Measurements from ENCODE around the gene RAD9A.

The RAD9A gene

DNA sequence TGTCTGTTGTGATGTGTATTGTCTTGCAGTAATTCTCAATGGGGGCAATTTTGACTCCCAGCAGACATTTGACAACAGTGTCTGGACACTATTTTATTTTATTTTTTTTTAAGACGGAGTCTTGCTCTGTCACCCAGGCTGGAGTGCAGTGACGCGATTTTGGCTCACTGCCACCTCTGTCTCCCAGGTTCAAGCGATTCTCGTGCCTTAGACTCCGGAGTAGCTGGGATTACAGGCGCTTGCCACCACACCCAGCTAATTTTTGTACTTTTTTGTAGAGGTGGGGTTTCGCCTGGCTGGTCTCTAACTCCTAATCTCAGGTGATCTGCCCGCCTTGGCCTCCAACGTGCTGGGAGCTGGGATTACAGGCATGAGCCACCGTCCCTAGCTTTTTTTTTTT lies 37.9 kb downstream of the RAD9A start:
- no peak for DNase-seq

DNA sequence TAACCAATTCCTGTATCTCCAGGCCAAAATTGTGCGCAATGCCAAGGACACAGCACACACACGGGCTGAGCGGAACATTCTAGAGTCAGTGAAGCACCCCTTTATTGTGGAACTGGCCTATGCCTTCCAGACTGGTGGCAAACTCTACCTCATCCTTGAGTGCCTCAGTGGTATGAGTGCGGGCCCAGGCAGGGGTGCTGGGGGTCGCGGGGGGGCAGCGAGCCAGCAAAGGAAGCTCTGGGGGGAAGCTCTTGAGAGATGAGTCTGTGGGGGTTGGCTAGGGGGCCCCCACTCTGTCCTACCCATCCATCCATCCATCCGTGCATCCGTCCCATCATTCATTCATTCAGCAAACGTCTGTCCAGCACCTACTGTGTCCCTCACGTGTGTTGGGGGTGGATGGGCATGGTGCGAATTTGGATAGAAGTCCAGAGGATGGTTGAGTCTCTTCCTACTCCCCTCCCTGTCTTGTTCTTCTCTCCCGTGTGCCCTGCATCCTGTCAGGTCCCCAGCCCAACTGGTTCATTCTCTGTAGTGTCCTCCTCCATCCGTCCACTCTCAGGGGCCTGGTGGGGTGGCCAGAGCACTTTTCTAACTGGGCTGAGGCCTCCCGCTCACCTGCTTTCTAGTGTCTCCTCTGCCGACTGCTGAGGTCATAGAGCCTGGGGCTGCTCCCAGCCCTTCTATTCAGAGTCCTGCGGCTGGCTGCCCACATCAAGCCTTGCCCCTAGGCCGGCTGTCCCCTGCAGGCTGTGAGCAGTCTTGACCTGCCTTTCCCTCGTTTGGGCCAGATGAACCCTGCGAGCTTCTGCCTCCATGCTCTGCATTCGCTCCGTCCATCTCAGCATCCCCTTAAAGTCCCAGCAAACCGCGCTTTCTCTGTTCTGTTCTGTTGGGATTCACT lies 39.8 kb downstream of the RAD9A start:
- no peak for DNase-seq

DNA sequence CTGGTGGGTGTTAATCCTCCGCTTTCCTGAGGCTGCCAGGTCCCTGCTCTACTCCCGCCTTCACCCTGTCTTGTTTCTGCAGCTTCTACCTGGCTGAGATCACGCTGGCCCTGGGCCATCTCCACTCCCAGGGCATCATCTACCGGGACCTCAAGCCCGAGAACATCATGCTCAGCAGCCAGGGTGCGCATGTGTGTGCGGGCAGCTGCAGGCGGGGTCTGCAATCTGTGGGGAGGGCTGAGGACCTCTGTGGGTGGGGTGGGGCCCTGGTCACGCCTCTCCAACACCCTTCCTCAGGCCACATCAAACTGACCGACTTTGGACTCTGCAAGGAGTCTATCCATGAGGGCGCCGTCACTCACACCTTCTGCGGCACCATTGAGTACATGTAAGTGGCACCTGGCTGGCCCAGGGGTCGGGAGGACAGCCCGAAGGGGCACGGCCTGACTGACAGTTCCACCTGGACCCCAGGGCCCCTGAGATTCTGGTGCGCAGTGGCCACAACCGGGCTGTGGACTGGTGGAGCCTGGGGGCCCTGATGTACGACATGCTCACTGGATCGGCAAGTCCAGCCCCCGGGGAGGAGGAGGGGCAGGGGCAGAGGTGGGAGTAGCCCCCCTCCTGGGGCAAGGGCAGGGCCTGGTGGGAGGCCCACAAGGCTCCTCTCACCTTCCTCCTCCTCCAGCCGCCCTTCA lies 41.0 kb downstream of the RAD9A start:
- no peak for DNase-seq

DNA sequence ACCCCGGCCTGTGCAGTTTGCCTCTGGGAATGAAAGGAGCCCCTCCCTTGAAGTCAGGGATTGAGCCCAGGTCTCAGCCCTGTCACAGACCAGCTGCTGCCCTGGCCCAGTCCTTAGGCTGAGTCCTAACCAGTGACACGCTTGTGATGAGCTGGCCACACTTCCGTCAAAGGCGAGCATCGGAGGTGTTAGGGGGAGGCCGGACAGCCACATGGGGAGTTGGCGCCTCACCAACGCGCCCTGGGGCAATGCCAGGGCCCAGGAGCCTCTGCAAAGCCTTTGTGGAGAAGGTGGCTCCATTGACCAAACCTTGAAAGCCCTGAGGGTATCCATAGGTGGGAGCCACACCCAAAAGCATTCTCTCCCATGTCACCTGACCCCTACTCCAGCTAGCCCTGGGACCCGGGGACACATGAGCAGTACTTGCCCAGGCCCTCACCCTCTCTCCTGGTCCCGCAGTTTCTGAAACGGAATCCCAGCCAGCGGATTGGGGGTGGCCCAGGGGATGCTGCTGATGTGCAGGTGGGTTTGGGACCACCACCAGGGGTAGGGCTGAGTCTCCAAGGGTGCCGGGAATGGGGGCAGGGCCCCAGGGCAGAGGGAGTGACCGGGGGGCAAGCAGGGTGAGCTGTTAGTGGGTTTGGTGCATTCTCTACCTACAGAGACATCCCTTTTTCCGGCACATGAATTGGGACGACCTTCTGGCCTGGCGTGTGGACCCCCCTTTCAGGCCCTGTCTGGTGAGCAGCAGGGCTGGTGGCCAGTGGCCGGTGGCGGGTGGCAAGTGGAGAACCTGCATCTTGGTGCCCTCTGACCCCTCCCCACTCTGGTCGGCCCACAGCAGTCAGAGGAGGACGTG lies 42.0 kb downstream of the RAD9A start:
- no peak for DNase-seq

DNA sequence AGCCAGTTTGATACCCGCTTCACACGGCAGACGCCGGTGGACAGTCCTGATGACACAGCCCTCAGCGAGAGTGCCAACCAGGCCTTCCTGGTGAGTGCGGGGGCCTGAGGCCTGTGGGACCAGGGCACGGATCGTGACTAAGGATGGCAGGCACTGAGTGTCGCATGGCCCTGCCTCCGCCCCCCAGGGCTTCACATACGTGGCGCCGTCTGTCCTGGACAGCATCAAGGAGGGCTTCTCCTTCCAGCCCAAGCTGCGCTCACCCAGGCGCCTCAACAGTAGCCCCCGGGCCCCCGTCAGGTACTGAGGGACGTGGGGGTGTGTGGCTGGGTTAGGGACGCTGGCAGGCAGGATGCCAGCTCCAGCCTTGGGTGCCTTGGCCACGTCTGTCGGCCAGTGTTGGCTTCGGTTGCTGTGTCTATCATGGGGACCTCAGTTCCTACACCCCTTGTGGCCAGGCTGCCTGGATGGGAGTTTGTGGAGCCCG lies 42.7 kb downstream of the RAD9A start:
- no peak for DNase-seq

DNA sequence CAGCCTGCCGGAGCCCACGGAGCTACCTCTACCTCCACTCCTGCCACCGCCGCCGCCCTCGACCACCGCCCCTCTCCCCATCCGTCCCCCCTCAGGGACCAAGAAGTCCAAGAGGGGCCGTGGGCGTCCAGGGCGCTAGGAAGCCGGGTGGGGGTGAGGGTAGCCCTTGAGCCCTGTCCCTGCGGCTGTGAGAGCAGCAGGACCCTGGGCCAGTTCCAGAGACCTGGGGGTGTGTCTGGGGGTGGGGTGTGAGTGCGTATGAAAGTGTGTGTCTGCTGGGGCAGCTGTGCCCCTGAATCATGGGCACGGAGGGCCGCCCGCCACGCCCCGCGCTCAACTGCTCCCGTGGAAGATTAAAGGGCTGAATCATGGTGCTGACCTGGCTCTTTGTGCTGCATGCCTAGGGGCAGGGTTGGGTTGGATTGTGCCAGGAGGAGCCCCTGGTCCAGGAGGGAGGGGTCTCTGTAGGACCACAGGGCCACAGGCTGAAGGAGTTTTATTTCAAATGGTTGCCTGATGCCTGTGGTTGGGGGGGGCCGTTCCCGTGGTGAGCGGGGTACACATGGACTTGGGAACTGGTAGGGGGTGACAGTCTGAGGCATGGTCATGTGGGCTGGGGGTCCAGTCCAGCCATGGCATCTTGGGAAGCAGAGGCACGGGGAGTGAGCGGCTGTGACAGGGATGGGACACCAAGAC lies 43.4 kb downstream of the RAD9A start:
- no peak for DNase-seq

DNA sequence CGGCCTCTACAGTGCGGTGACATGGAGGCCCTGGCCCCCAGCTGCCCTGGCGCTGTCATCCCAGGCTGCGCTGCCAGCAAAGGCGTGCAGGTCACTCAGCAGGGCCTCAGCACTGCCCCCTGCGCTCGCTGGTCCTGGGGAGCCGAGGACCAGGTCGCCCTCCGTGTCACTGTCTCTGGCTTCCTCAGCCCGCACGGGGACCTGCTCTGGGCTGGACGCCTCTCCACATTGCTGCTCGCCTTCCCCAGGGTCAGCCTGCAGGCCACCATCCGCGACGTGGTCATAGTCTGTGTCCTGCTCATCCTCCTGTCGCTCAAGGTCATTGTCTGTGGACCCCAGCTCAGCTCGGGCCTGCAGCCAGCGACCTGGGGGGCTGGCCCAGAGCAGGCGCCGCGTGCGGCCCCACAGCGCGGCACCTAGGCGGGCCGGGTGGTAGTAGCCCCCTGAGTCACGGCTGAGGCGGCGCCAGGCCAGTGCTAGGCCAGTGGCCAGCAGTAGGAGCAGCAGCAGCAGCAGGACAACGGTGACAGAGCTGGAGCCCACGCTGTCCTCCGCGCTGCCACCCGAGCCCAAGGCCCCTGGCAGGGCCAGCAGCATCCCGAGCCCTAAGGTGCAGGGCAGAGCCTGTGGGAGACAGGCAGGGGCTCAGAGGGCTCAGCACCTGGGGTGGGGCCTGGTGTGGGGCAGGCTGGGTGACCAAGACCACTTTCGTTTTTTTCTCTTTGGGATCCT lies 44.1 kb downstream of the RAD9A start:
- DNase-seq, result peak; percentile 21

DNA sequence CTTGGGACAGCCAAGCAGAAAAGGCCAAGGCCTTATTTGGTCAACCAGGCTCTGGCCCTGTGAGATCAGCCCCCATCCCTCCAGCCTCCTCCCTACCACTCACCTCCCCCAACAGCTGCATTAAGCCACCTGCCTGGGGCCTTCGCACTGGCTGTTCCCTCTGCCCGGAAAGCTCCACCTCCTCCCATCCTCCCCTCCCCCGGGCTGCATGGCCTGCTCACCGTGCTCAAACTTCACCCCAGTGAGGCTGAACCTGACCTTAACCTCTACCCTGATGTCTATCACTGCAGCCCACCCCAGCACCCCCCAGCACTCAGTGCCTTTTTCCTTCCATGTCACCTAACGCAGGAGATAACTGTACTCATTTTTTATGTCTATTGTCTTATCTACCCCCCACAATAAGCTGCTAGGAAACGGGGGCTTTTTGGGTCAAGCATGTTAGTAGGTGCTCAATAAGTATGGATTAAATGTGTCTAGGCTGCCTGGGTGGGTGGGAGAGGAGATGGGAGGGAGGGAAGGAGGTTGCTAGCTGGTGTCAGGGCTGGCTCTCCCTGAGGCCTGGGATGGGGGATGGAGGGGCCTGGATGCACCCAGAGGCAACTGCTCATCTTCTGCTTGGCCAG lies 44.8 kb downstream of the RAD9A start:
- peak; percentile 42 for DNase-seq

DNA sequence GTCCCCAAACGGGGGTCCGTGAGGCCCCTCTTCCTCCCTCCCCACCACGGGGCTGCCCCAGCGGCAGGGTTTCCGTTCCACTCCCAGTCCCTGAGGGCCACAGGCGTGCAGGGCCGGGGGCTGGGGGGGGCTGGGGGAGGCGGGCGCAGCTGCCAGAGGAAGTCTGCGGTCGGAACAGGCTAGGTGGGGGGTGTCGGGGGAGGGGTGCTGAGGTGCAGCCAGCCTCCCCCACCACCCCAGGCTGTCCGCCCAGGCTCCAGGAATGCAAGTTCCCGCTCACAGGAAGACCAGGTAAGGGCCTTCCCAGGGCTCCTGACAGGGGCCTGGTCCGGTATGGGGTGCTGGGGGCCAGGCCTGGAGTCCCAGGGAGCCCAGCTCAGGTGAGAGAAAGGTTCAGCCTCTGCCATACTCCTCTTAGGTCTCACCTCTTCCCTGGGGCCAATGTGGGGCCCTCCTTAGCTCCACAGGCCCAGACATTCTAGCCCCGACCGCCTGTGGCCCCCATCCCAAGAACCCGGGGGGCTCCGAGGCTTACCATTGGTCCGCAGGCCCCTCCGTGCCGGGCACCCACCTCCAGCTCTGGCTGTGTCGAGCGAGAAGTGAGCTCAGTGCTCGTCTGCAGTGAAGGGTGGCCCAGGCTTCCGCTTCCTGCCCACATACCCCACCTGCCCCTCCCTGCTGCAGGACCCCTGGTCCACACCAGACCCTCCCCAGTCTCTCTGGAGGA lies 45.5 kb downstream of the RAD9A start, which contains the start of gene PTPRCAP:
Gene PTPRCAP, minus strand, starts transcription at position 601 of the 727 bp plus-strand sequence. Its CDS starts 63 bp downstream, at position 538.
- peak; percentile 56 for DNase-seq

DNA sequence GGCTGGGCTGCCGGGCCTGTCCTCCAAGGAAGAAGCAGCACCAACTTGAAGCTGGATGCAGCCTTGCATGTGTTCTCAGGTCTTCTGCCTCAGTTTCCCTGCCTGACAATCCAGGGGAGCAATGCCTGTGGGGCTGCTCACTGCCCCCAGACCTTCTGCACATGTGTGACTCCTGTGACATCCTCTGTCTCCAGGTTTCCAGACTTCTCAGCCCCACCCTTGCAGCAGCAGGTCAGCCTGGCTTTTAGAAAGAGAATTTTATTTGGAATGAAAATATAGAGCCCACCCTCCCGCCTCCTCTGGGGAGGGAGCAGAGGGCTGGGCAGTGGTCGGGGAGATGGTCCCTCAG lies 46.0 kb downstream of the RAD9A start:
- peak; percentile 16 for DNase-seq

DNA sequence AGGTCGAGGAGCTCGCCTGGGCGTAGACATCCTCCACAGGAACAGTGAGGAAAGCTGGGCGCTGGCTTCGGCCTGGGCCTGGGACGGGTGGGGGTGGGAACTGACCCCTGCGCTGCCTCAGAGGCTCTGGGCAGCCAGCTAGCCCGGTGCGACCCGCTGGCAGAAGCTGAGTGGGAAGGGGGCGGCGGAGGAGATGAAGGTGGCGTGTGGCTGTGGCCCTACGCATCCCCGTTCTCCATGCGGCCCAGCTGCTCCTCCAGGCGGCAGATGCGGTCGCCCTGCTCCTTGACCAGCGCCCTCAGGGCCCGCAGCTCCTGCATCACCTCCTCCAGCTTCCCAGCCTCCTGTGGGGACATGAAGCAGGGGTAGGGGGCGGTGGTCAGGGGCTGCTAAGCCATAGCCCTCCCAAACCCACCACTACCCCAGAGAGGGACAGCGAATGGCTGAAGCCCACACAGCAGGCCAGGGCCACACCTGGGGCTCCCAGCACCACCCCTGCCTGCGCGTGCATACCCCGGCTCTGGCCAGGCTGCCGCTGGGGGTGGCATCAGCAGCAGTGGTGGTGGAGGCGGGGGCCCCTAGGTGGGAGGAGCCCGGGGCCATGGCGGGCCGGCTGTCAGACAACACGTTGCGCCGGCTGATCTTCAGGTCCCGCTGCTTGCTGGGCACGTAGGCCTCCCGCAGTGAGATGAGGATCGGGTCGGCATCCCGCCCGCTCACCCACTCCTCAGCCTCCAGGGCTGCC lies 46.5 kb downstream of the RAD9A start:
- DNase-seq, result peak; percentile 24

DNA sequence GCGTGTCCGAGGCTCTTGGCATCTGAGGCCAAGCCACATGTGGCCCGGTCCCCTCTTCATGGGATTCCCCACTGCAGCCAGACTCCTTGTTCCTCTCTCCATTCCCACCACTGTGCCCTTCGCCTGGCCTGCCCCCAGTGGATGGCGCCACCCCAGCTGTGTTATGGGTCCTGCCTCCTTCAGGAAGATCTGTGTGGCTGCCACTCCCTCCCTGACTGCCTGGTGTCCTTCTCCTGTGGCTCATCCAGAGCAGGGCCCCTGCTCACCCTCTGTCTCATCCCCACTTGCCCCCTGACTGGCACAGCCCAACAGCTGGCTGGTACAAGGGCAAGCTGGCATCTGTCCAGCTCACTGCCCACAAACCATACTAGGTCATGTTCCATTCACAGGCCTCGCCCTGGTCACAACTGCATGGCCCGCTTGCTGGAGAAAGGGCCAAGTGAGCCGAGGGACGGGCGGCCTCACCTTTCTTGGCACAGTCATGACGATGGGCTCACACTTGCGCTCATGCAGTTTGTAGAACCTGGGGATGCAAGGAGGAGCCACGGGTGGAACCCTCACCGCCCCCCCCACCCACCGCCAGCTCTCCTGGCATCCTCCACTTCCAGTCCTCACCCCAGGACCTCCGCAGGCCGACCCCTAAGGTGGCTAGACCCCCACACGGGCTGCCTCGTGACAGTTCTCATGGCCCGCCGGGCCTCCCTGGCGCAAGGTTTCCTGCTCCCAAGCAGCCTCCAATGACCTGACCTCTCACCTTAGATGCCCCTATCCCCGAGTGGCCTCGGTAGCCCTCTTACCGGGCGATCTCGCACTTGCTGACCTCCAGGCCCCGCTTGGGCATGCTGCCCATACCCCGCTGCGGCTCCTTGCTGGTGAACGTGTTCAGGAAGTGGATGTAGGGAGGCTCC lies 47.8 kb downstream of the RAD9A start:
- peak; percentile 43 for DNase-seq

DNA sequence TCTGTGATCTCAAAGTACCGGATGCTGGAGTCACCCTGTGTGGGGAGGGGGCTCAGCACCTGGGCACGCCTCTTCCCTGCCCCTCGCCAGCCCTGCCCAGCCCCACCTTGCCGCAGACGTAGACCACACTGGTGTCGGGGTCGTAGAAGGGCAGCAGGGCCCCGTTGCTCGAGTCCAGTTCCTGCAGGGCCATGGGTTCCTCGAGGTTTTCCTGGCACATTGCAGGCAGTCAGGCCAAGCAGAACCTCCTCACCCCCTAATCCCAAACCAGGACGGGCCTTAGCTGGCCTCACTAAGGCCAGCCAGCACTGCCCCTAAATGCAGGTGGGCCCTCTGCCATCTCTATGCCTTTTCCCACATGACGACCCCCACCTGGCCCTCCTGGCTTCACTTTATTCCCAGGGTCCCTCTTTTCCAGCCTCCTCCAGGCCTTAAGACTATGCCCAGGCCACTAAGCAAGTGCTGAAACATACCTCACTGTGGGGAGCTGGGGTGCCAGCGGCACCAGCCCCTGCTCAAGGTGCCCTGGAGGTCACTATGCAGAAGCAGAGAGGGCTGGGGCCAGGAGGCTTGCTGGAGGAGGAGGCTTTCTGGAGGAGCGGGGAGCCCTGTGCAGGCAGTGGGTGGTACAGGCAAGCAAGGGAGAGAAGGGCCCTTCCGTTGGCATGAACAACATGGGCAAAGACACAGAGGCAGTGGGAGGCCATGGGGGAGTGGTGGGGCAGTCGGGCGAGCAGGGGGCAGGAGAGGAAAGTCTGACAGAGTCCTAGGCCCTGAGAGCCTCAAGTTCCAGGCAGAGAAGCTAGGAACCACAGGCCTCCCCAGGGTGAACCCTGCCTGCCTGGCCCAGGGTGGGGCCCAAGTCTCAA lies 48.7 kb downstream of the RAD9A start:
- DNase-seq, result peak; percentile 30

DNA sequence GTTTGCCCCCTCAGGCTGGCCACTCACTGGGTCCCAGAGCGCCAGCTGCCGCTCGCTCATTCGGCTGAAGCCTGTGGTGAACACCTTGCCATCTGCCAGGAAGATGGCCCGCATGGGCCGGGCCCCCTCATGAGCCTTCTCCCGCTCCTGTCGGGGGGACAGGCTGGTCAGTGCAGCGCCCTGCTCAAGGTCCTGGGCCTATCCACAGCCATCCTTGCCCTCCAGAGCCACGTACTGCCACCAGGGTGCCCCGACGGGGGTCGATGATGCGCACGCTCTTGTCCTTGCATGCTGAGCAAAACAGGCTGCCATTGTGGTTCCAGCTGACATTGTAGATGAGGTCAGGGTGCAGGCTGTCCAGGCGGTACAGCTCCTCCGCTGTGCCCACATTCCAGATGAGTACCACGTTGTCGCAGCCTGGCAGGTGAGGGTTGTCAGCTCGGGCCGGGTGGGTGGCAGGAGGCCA lies 49.3 kb downstream of the RAD9A start:
- no peak for DNase-seq

DNA sequence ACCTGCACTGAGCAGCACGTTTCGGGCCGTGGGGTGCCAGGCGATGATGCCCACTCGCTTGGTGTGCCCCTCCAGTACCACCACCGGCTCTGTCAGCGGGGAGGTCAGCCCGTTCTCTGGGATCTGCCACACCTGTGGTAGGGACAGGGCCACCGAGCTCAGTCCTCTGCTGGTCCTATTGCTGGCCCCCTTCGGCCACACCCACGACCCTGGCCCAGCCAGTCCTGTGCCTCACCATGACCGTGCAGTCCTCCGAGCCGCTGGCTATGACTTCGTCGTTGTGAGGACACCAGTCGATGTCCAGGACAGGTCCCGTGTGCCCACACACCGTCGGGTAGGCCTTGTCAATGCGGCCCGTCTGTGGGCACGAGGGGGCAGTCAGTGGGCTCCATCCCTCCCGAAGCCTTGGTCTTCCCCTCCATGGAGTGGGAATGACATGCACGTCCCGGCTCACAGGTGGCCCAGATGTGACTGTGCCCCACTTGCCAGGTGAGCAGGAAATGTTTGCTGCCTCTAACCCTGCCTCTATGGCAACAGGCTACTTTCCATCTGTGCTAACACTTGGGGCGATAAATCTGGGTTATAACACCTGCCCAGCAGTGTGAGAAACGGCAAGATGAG lies 50.1 kb downstream of the RAD9A start:
- peak; percentile 26 for DNase-seq

DNA sequence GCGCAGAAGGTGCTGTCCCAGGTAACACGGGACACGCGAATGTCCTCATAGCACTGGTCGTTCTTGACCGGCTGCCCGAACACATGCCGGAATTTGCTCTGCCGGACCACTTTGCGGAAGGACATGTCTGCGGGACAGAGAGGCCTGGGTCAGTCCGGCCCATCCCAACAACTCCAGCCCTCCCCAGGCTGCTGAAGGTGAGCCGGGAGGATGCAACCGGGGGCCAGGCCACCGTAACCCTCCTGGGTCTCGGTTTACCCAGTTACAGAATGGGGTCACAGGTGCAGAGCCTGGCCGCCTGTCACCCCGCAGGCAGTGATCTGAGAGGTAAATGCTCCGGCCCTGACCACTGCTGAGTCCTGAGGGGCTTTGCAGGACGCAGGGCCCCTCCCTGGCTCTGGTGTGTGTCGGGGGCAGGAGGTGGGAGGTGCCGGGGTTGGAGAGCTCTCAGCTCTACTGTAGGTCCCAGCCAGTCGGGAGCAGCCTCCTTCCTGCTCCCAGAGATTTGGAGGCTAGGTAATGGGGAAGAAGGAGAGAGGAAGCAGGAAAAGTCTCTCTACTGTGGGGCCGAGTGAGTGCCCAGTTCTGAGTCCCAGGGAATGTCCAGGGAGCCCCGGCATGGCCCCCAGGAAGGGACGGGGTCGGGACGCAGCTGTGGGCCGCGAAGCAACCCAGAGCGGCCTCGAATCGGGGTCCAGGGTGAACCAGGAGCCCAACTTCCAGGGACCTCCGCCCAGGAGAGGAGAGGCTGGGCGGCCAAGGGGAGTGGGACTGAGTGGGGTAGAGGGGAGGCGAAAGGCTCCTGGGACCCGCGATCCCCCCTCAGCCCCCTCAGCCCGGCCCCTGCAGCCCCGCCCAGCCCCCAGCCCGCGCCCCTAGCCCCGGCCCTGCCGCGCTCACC lies 51.0 kb downstream of the RAD9A start:
- peak; percentile 26 for DNase-seq

Data from right hindlimb (tissue), 1 donor.